HEK293 (cell line): ENCODE results near the gene ARHGEF26.

Source experiments
- MYNN ChIP-seq: fragments of 450-650 bp; formaldehyde crosslinking; IDR thresholded peaks from 2 replicates; pipeline ENCODE4 v1.5.1; 2016; ENCODE audit warnings: missing biosample characterization, missing genetic modification characterization, borderline replicate concordance
- SCRT2 ChIP-seq: fragments of 450-650 bp; formaldehyde crosslinking; IDR thresholded peaks from 2 replicates; pipeline ENCODE4 v1.5.1; 2016; ENCODE audit warnings: missing biosample characterization, missing genetic modification characterization
- TCF7L2 ChIP-seq: IDR thresholded peaks from 2 replicates; pipeline ENCODE4 v1.6.1; 2011; ENCODE audit warnings: low read depth, mild to moderate bottlenecking, inconsistent platforms, low read length, moderate library complexity, borderline replicate concordance
- YY1 ChIP-seq: fragments of 450-650 bp; formaldehyde crosslinking; IDR thresholded peaks from 2 replicates; pipeline ENCODE4 v1.5.1; 2018; ENCODE audit warnings: missing biosample characterization, missing genetic modification characterization
- ZNF112 ChIP-seq: fragments of 450-650 bp; formaldehyde crosslinking; IDR thresholded peaks from 2 replicates; pipeline ENCODE4 v1.5.0; 2017; ENCODE audit warnings: missing biosample characterization, missing genetic modification characterization
- ZNF121 ChIP-seq: fragments of 450-650 bp; formaldehyde crosslinking; IDR thresholded peaks from 2 replicates; pipeline ENCODE4 v1.5.1; 2016; ENCODE audit warnings: missing biosample characterization, missing genetic modification characterization
- ZNF341 ChIP-seq: fragments of 450-650 bp; formaldehyde crosslinking; IDR thresholded peaks from 2 replicates; pipeline ENCODE4; 2016; ENCODE audit warnings: low read depth, missing biosample characterization, missing genetic modification characterization
- TF ChIP-seq, protein P1 (sequence below): sonication (generic); formaldehyde crosslinking; IDR thresholded peaks from 2 replicates; pipeline ENCODE4 v1.8.1; 2022; ENCODE audit warnings: mild to moderate bottlenecking, moderate library complexity, missing genetic modification reagents
- TF ChIP-seq, protein P2 (sequence below): fragments of 450-650 bp; formaldehyde crosslinking; IDR thresholded peaks from 2 replicates; pipeline ENCODE4 v1.5.1; 2016; ENCODE audit warnings: missing biosample characterization, missing genetic modification characterization
- TF ChIP-seq, protein P3 (sequence below): fragments of 450-650 bp; formaldehyde crosslinking; conservative IDR thresholded peaks from 2 replicates; pipeline ENCODE4 v1.5.1; 2016; ENCODE audit warnings: low read depth, missing biosample characterization, missing genetic modification characterization
- TF ChIP-seq, protein P4 (sequence below): fragments of 450-650 bp; formaldehyde crosslinking; IDR thresholded peaks from 2 replicates; pipeline ENCODE4 v1.5.1; 2016; ENCODE audit warnings: missing biosample characterization, missing genetic modification characterization, low read depth

DNA sequence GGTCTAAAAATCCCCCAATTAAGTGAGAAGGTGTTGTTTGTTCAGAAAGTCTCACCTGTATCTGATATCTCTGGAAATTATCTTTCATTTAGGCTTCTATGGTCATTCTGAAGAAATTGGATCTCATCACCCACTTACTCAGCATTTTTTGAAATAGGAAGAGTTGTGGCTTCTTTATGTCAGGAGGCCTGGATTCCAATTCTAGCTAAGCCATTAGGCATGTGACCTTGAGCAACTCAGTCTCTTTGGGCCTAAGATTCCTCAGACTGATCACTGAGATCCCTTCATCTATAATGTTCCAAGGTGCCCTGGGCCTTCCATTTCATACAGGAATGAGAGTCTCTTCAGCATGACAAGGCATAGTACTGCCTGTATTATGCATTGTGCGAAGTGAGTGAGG is 70.3 kb downstream of the ARHGEF26 start:
- TF ChIP-seq, protein P1, sequence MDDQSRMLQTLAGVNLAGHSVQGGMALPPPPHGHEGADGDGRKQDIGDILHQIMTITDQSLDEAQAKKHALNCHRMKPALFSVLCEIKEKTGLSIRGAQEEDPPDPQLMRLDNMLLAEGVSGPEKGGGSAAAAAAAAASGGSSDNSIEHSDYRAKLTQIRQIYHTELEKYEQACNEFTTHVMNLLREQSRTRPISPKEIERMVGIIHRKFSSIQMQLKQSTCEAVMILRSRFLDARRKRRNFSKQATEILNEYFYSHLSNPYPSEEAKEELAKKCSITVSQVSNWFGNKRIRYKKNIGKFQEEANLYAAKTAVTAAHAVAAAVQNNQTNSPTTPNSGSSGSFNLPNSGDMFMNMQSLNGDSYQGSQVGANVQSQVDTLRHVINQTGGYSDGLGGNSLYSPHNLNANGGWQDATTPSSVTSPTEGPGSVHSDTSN (CRISPR knock-in tag), result no peak
- TF ChIP-seq, protein P2, sequence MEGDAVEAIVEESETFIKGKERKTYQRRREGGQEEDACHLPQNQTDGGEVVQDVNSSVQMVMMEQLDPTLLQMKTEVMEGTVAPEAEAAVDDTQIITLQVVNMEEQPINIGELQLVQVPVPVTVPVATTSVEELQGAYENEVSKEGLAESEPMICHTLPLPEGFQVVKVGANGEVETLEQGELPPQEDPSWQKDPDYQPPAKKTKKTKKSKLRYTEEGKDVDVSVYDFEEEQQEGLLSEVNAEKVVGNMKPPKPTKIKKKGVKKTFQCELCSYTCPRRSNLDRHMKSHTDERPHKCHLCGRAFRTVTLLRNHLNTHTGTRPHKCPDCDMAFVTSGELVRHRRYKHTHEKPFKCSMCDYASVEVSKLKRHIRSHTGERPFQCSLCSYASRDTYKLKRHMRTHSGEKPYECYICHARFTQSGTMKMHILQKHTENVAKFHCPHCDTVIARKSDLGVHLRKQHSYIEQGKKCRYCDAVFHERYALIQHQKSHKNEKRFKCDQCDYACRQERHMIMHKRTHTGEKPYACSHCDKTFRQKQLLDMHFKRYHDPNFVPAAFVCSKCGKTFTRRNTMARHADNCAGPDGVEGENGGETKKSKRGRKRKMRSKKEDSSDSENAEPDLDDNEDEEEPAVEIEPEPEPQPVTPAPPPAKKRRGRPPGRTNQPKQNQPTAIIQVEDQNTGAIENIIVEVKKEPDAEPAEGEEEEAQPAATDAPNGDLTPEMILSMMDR (tag by site-specific recombination), result no peak
- TF ChIP-seq, protein P3, sequence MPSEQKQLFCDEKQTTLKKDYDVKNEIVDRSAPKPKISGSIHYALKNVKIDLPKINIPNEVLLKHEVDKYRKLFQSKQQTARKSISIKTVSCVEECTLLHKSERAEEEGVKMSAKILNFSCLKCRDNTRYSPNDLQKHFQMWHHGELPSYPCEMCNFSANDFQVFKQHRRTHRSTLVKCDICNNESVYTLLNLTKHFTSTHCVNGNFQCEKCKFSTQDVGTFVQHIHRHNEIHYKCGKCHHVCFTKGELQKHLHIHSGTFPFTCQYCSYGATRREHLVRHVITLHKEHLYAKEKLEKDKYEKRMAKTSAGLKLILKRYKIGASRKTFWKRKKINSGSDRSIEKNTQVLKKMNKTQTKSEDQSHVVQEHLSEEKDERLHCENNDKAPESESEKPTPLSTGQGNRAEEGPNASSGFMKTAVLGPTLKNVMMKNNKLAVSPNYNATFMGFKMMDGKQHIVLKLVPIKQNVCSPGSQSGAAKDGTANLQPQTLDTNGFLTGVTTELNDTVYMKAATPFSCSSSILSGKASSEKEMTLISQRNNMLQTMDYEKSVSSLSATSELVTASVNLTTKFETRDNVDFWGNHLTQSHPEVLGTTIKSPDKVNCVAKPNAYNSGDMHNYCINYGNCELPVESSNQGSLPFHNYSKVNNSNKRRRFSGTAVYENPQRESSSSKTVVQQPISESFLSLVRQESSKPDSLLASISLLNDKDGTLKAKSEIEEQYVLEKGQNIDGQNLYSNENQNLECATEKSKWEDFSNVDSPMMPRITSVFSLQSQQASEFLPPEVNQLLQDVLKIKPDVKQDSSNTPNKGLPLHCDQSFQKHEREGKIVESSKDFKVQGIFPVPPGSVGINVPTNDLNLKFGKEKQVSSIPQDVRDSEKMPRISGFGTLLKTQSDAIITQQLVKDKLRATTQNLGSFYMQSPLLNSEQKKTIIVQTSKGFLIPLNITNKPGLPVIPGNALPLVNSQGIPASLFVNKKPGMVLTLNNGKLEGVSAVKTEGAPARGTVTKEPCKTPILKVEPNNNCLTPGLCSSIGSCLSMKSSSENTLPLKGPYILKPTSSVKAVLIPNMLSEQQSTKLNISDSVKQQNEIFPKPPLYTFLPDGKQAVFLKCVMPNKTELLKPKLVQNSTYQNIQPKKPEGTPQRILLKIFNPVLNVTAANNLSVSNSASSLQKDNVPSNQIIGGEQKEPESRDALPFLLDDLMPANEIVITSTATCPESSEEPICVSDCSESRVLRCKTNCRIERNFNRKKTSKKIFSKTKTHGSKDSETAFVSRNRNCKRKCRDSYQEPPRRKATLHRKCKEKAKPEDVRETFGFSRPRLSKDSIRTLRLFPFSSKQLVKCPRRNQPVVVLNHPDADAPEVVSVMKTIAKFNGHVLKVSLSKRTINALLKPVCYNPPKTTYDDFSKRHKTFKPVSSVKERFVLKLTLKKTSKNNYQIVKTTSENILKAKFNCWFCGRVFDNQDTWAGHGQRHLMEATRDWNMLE (tag by site-specific recombination), result no peak
- TF ChIP-seq SCRT2 (tag by site-specific recombination), result no peak
- TF ChIP-seq, protein P4, sequence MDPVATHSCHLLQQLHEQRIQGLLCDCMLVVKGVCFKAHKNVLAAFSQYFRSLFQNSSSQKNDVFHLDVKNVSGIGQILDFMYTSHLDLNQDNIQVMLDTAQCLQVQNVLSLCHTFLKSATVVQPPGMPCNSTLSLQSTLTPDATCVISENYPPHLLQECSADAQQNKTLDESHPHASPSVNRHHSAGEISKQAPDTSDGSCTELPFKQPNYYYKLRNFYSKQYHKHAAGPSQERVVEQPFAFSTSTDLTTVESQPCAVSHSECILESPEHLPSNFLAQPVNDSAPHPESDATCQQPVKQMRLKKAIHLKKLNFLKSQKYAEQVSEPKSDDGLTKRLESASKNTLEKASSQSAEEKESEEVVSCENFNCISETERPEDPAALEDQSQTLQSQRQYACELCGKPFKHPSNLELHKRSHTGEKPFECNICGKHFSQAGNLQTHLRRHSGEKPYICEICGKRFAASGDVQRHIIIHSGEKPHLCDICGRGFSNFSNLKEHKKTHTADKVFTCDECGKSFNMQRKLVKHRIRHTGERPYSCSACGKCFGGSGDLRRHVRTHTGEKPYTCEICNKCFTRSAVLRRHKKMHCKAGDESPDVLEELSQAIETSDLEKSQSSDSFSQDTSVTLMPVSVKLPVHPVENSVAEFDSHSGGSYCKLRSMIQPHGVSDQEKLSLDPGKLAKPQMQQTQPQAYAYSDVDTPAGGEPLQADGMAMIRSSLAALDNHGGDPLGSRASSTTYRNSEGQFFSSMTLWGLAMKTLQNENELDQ (tag by site-specific recombination), result no peak
- TF ChIP-seq ZNF121 (tag by site-specific recombination), result no peak
- no peak for TF ChIP-seq TCF7L2
- TF ChIP-seq YY1 (tag by site-specific recombination), result no peak
- no peak for TF ChIP-seq ZNF112 (tag by site-specific recombination)
- no peak for TF ChIP-seq MYNN (tag by site-specific recombination)
- TF ChIP-seq ZNF341 (tag by site-specific recombination), result no peak
